GM18858 (cell line): ENCODE results near the gene THAP7.

Experiments used
- ATAC-seq: cut with Tn5 transposase; IDR thresholded peaks from one replicate; pipeline ENCODE4 v1.9.1; 2021; ENCODE audit not compliant: unreplicated experiment

The THAP7 gene

DNA sequence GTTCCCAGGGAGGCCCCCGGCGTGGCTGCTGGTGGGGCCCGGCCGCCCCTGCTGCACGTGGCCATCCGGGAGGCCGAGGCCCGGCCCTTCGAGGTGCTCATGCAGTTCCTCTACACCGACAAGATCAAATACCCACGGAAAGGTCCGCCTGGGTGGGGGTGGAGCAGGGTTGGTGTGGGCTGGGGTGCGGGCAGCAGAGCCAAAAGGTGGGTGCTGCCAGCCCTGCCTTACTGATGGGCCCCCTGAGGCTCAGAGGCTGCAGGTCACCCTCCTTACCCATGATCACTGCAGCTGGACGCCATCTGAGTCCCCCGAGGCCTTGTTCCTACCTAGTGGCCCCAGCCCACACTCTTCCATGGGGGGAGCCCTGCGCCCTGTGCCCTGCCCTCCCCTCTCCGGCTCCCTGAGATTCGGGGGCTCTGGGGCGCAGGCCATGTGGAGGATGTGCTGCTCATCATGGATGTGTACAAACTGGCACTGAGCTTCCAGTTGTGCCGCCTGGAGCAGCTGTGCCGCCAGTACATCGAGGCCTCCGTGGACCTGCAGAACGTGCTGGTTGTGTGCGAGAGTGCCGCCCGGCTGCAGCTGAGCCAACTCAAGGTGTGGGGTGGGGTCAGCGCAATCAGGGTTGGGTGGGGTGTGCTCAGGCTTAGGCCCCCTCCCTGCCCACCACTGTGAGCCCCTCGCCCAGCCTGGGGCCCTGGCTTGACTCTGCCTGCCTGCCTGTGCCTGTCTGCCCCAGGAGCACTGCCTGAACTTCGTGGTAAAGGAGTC lies 7.6 kb downstream of the THAP7 start:
- no peak for ATAC-seq

DNA sequence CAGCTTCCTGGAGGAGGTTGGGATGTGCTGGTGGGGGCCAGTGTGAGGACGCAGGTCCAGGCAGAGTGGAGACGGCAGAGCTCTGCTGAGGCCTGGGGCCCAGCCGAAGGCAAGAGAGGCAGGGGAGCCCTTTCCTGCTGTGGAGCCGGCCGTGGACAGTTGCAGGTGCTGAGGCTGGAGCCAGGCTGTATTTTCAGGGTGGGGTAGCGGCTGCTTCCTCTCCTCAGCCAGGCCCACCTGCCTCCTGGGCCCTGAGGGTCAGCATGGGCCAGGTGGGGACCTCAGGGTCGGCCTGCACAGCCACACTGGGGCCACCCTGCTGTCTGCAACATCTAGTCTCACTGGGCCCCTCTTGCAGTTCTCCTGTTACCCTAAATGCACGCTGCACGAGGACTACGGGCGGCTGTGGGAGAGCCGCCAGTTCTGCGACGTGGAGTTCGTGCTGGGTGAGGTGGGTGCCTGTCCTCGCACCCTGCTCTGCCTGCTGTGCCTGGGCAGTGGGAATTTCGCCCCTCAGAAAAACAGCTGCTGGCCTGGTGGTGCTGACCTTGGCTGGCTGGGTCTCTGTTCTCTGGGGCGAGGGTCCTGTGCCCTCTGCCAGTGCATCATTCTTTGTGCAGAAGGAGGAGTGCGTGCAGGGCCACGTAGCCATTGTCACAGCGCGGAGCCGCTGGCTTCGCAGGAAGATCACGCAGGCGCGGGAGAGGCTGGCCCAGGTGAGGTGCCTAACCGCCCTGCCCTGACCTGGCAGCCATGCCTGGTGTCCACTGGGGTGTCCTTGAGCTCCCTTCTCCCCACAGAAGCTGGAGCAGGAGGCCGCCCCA lies 8.4 kb downstream of the THAP7 start:
- no peak for ATAC-seq

DNA sequence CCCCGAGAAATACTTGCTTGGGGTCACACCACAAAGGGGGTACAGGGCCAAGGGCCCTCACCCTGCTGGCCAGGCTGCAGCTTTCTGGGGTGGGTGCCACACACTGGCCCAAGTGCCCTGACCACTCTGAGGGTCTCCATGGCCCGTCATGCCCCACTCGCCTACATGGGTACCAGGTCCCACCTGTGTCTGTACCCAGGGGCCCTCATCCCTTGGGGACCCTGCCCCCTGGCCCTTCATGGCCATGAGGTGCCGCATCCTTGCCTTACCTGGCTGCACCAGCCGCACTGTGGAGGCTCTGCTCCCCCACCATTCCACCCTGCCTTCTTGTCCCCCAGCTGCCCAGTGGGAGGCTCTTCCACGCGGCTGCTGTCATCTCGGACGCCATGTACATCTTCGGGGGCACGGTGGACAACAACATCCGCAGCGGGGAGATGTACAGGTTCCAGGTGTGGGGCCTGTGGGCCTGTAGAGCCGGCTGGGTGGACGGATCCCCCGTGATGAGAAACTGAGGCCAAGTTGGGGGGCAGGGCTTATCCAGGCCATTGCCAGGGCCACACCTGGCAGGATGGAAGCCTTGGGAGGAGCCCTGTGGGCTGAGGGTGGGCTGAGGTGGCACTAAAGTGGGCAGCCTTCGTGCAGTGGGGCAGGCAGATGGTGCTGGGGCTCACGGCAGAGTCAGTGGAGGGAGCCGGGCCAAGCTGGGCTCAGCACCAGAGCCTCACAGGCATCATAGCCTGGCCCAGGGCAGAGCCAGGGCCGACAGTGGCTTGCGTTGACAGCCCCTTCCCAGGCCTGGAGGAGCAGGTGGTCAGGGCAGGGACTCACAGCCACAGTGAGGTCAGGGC lies 9.2 kb downstream of the THAP7 start:
- ATAC-seq, result no peak

DNA sequence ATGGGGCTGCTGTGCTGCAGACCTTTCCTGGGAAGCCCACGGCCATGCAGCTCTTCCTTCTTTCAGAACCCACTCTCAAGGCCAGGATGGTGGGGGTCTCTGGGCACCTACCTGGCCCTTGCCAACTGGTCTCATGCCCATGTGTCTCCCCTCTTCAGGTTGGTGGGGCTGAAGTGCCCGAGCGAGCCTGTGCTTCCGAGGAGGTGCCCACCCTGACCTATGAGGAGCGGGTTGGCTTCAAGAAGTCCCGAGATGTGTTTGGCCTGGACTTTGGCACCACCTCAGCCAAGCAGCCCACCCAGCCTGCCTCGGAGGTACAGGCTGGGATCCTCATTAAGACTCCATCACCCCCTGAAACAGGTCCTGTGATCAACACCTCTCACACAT lies 9.9 kb downstream of the THAP7 start:
- no peak for ATAC-seq

DNA sequence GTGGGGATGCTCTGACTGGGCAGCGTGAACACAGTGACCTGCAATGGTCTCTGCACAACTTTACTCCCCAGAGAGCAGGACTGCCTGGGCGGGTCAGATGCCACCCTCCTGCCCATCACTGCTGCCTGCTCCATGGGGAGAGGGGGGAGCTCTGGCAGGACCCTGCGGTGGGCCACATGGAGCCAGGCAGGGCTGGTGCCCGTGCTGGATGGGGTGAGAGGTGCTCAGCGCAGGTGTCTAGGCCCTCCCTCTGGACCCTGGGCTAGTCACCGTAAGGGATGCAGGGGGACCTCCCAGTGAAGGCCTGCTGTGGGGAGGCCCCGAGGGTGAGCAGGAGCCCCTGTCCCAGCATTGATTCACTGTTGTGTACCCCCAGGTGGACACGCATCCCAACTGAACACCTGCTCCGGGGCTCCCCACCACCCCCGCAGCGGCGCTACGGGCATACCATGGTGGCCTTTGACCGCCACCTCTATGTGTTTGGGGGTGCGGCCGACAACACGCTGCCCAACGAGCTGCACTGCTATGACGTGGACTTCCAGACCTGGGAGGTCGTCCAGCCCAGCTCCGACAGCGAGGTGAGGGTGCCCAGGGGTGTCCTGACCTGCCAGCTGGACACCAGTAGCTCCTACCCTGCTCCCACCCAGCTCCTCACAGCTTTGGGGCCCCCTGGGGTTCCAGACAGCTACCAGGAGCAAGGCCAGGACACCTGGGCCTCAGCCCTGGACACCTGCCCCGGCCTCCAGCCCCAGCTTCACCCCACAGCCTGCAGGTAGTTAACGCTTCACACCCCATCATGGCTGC lies 10.5 kb downstream of the THAP7 start:
- ATAC-seq, result no peak

DNA sequence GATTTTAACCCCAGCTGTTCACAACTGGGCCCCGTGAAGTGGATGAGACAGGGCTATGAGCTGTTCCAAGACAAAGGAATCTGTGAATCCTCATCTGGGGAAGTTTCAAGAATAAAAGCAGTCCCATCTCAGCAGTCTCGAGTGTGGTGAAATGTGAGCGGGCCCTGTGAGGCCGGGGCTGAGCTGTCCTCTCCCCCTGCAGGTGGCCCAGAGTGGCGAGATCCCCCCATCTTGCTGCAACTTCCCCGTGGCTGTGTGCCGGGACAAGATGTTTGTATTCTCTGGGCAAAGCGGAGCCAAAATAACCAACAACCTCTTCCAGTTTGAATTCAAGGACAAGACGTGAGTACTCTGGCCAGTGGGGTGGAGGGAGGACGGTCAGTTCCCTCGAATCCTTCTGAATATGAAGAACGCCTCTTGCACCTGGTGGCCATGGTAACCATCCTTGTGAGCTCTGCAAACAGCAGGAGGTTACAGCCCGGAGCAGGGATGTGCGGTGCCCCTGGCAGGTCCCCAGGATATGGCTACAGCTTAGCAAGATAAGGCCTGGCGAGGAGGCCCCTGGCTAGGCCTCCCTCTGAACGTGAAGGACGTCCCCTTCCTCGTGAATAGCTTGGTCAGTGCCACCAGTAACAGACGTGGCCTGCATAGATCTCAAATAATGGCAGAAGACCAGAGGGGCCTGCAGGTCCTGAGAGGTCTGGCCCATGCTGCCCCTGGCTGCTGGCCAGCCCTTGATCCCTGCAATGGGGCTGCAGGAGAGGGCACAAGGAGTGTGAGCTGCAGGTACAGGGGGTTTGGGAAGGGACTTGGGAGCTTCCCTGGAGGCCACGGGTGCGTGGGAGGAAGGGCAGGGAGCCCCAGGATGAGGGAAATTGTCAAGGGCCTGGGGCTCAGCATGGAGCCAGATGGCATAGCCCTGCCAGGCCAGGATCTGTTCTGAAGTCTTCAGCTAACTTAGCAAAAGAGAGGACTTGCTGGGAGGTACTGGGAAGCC lies 11.4 kb downstream of the THAP7 start:
- no peak for ATAC-seq

DNA sequence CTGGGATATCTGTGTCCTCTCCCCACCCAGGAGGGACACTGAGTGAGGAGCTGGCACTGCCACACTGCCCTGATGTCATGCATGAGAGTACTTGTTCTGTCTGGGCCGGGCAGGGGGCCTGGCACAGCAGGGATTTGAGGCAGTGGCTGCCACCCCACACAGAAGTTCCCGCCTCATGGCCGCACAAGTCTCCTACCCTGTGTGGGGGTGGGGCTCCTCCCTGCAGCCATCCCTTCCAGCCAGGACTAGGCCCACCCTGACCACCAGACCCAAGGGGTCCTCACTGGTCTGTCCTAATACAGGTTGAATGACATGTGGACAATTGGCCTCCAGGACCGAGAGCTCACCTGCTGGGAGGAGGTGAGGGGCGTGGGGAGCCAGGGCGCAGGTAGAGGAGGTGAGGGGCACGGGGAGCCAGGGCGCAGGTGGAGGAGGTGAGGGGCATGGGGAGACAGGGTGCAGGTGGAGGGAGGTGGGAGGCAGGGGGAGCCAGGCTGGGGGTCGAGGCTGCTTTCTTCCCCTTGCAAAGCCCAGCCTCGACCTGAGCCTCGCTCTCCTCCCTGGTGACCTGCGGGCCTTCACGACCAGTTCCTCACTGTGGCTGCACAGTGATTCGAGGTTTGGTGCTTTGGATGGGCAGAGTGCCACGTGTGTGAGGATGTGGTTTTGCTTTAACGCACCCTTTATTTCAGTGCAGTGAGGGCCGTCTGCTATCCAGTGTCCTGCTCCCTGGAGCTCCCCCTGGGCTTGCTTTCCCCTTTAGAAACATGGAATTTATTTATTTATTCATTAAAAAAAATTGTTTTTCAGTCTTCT lies 12.4 kb downstream of the THAP7 start:
- no peak for ATAC-seq

DNA sequence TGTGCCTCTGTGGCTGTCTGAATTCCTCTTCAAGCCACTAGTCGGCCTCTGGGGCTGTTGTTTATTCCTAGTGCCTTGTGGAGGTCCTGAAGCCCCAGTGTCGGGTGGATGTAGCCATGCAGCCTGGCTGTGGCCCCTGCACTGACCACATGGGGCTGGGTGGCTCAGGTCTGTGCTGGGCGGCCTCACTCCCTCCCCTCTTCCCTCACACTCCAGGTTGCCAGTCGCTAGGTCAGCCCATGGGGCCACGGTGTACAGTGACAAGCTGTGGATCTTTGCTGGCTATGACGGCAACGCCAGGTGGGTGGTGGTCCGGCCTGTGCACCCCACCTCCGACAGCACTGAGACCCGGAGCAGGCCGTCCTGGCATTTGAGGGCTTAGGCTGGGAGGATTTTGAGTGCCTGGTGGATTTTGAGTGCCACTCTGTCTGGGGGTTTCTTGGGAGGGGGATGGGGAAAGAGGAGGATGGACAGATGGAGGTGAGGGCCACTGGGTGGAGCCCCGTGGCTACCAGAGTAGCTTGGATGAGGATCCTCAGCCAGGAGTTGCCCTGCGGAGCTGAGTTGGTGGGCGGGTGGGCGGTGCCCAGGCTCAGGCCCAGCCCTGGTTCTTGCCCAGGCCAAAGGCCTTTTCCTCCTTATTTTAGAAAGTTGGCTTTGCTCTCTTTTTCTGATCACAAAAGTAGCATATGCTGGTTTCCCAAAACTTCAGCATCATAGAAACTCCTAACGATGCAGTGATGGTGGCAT lies 13.2 kb downstream of the THAP7 start:
- ATAC-seq, result no peak

DNA sequence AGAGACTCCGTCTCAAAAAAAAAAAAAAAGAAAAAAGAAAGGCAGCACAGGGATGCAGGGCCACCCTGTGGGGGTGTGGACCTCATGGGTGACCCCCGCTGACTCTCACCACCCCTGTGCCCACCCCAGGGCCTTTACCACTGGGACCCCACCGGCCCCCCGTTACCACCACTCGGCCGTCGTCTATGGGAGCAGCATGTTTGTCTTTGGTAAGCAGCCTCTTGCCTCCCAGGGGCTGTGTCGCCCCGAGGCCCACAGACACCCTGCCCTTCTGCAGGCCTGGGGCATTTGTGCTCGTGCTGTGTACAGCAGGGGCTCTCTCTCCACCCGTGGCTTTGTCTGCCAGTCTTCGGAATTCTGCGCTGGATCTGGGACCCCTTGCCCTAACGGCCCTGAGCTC lies 14.5 kb downstream of the THAP7 start:
- no peak for ATAC-seq

DNA sequence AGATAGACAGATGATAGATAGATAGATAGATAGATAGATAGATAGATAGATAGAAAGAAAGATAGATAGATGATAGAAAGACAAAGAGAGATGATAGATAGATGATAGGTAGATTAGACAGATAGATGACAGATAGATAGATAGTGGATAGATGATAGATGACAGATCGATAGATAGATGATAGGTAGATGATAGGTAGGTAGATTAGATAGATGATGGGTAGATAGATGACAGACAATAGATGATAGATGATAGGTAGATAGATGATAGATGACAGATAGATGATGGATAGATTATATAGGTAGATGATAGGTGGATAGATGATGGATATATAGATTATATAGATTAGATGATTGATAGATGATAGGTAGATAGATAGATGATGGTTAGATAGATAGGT lies 15.6 kb downstream of the THAP7 start:
- no peak for ATAC-seq

DNA sequence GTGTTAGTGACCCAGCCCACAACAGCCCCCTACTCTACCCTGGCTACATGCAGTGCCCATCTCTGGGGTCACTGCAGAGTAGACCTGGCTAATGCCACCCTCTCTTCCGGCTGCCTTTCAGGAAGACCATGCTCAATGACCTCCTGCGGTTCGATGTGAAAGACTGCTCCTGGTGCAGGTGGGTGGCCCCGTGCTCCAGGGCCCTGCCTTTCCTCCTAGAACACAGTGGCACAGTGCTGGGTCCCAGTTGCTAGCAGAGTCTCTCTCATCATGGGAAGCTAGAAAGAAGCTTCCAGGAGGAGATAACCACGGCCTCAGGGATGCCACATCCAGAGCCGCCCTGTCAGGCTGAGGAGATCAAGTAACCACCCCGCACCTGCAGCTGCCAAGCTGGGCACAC lies 16.2 kb downstream of the THAP7 start:
- ATAC-seq, result no peak

DNA sequence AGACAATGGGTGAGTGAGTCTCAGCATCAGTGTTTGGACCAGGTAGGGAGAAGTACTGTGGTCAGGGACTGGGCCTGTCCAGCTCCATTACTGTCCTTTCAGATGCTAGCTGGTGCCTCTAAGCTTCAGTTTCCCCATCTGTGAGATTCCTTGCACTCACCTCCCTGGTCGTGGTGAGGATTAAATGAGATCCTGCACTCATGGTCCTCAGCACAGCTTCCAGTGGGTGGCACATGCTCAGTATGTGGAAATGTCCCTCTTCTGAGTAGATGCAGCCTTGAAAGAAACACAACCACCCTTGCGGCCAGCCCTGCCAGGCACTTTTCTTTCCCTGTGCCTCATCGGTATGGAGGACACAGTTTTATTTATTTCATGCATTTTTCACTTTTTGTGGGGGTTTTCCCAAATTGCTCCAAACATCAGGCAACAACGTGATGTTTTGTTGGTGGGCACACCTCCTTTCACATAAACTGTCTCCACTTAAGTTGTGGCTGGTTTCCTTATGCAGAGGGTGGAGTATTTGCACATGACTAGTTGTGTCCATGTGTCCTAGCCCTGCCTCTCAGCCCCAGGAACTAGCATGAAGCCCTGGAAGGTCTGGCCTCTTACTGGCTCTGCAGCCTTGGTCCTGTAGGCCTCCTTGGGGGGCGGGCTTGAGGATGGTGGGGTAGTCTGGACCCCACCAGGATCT lies 18.7 kb downstream of the THAP7 start:
- no peak for ATAC-seq

DNA sequence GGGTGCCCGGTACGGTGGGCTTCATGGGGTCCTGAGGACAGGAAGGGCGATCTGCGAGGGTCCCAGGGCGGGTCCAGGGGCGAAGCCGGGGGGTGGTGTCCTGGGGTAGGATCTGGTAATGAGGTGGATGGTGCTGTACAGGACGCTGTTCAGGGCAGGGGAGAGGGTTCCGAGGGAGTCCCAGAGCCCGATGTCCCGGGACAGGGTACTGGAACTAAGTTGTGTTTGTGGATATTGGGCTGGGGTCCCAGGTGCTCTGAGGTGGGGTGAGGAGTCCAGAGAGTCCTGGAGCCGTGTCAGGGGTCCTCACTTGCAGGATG lies 19.4 kb downstream of the THAP7 start:
- ATAC-seq, result no peak

DNA sequence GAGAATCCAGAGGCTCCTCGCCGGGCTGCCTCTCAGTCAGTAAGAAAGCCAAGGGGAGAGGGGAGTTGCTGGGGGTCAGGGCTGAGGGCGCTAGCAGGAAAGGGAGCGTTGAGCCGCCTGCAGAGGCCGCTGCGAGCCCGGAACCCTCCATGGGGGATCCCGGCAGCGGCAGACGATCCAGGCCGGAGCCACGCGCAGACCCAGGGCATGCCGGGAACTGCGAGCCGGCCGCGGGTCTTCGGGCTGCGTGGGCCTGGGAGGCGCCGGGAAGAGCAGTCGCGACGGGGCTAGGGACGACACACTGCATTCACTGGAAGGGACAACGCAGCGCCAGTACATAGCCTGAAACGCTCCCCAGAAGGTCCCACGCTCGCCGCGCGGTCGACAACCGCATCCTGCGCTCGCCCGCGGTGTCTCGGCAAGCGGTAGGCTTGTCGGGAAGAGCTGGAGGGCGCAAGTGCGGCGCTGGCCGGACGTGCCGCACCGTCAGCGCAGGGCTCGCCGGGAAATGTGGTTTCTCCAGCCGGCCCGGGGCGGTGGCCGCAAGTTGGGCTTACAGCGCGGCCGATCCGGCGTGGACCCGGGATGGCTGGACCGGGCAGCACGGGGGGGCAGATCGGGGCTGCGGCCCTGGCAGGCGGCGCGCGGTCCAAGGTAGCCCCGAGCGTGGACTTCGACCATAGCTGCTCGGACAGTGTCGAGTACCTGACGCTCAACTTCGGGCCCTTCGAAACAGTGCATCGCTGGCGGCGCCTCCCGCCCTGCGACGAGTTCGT lies 19.9 kb downstream of the THAP7 start, which contains the start of gene LZTR1:
Gene LZTR1 (plus strand): TSS at position 511 of the 776 bp plus-strand sequence. CDS start 75 bp downstream, at position 586.
- peak; percentile 59 for ATAC-seq

DNA sequence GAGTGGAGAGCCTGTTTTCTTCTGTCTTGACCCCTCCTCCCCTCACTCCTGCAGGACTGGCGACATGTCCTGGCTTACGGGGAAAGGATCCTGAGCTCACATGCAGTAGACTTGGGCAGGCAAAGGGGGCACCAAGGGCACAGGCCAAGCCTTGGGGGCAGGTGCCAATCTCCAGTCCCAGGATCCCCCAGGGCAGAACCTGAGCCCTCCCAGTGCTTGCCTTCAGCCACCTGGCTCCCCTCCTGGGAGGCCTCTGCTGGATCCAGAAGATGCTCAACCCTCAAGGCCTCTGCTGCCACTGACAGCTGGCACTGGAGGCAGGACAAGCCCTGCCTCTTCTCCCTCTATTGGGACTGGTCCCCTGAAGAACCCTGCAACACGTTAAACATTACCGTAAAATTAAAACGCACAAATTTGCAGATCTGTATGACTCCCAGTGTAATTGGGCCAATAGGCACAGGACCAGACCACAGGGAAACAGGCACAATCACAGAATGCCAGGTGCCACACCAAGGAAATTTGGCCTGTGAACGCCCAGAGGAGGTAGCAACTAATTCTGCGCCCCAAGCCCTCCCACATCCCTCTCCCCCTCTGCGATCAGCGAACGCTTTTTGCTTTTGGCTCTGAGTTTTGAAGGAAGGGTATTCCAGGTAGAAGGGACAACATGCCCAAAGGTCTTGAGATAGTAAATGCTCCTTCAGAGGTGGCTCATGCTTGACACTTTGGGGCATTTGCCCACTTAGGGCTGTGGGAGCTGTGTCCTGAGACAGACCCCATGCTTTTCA lies 20.8 kb downstream of the THAP7 start:
- ATAC-seq, result no peak

DNA sequence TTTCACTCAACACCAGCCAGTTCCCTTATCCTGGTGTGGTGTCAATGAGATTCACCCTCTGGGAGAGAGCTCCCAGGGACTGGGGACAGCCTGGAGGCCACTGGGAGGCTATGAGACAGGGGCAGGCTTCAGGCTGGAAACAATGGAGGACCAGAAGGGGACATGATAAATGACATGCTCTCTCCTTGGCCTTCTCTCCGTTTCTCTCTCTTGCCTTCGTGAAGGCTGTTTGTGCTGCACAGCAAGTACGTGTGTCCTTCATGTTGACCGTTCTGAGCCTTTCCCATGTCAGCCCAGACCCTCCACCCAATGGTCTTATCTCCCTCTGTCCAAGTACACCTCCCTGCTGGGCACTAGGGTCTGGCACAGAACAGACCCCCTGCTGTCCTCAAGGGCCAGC lies 21.4 kb downstream of the THAP7 start:
- no peak for ATAC-seq
